ENCODE measurements around the gene ARHGAP10.
"Not testable (repeated sequence)": the region's sequence is repeated elsewhere in the genome, so short reads cannot be mapped to it uniquely, and the experiment has no call there.

ARHGAP10 gene

GRCh38 chr4:148075438-148075837 is 343.6 kb downstream of the ARHGAP10 start:
- no peak for DNase-seq

- DNase-seq = no peak
These were observed 345.1 kb downstream of the ARHGAP10 start for GRCh38 chr4:148076964-148077363.

GRCh38 chr4:148077581-148077980 is 345.7 kb downstream of the ARHGAP10 start:
- DNase-seq = no peak

- no peak for DNase-seq
These were observed 346.2 kb downstream of the ARHGAP10 start for GRCh38 chr4:148078061-148078460.

GRCh38 chr4:148079961-148080360 is 348.1 kb downstream of the ARHGAP10 start:
- DNase-seq = no peak

GRCh38 chr4:148081267-148081666 is 349.4 kb downstream of the ARHGAP10 start:
- no peak for DNase-seq

- no peak for DNase-seq
These were observed 349.9 kb downstream of the ARHGAP10 start for GRCh38 chr4:148081745-148082144.

- not testable (repeated sequence) for DNase-seq
These were observed 351.2 kb downstream of the ARHGAP10 start for GRCh38 chr4:148083073-148083472.

- DNase-seq = no peak
These were observed 357.7 kb downstream of the ARHGAP10 start for GRCh38 chr4:148089624-148090023.

- DNase-seq = no peak
These were observed 358.1 kb downstream of the ARHGAP10 start for GRCh38 chr4:148090029-148090428.

GRCh38 chr4:148090503-148091476 is 358.9 kb downstream of the ARHGAP10 start:
- DNase-seq = no peak

- no peak for DNase-seq
These were observed 360.0 kb downstream of the ARHGAP10 start for GRCh38 chr4:148091896-148092295.

GRCh38 chr4:148092316-148093014 is 360.6 kb downstream of the ARHGAP10 start:
- DNase-seq = no peak

GRCh38 chr4:148093065-148093464 is 361.2 kb downstream of the ARHGAP10 start:
- no peak for DNase-seq

- DNase-seq = no peak
These were observed 362.3 kb downstream of the ARHGAP10 start for GRCh38 chr4:148094149-148094548.

- DNase-seq = no peak
These were observed 363.5 kb downstream of the ARHGAP10 start for GRCh38 chr4:148095346-148095923.

- no peak for DNase-seq
These were observed 365.9 kb downstream of the ARHGAP10 start for GRCh38 chr4:148097801-148098200.

- DNase-seq = no peak
These were observed 369.3 kb downstream of the ARHGAP10 start for GRCh38 chr4:148101235-148101634.

GRCh38 chr4:148101790-148102189 is 369.9 kb downstream of the ARHGAP10 start:
- no peak for DNase-seq

- peak; percentile 70 for DNase-seq
These were observed 371.9 kb downstream of the ARHGAP10 start for GRCh38 chr4:148103597-148104355.

GRCh38 chr4:148108766-148109165 is 376.9 kb downstream of the ARHGAP10 start:
- no peak for DNase-seq

GRCh38 chr4:148109216-148109615 is 377.3 kb downstream of the ARHGAP10 start:
- DNase-seq = no peak

GRCh38 chr4:148110169-148110568 is 378.3 kb downstream of the ARHGAP10 start:
- no peak for DNase-seq

All from NCI-H226 (cell line).